KG1 (cell line): Measurements from ENCODE around the gene EFHC1.
"Not testable (repeated sequence)": the region's sequence is repeated elsewhere in the genome, so short reads cannot be mapped to it uniquely, and the experiment has no call there.

Experiments used
- DNase-seq: peaks from one replicate; lab custom pipeline; 2025; lab: John Stamatoyannopoulos, UW

The EFHC1 gene

DNA sequence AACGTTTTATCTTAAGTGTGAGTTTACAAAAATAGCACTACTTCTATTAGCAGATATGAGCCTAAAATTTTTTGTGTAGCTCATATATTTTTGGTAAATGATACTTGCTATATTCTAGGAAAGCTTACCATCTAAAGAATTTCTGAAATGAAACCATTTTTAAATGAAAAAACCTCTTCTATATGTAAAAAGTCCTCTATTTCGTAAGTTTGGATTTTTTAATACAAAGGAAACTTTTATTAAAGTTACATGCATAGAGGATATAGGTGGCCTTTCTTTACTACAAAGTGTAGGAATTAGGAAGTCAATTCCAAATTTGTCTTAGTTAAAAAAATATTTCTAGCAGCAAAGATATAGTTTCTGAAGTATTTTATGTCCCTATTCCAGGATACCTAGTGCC is 18.8 kb downstream of the EFHC1 start:
- DNase-seq = no peak

GRCh38 chr6:52454556-52454955 is 34.4 kb downstream of the EFHC1 start:
- DNase-seq = no peak

GRCh38 chr6:52457096-52457495 is 37.0 kb downstream of the EFHC1 start:
- DNase-seq = no peak

- not testable (repeated sequence) for DNase-seq
Observed at GRCh38 chr6:52461194-52461593, 41.1 kb downstream of the EFHC1 start.

GRCh38 chr6:52474173-52474572 is 54.0 kb downstream of the EFHC1 start:
- DNase-seq = no peak

DNA sequence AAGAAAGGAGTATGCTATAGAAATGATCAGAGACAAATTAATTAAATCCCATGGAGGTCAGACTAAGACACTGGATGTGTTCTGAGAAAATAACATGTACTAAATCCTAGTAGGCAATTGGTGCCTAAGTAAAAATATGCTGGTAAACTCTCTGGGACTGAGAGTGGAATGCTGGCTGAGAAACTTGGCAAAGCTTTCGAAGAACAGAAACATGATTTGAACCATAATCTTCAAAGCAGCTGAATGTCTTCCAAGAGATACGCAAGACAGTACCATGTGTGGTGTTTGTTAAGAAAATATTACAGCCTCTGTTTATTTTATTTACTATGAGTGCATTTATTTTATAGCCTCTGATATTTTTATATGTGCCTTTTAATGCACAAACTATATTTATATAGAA is 55.2 kb downstream of the EFHC1 start:
- DNase-seq = no peak

GRCh38 chr6:52482903-52483670 is 62.9 kb downstream of the EFHC1 start:
- no peak for DNase-seq

- DNase-seq = no peak
Observed at GRCh38 chr6:52483671-52484003, 63.5 kb downstream of the EFHC1 start.

GRCh38 chr6:52489881-52490280 is 69.7 kb downstream of the EFHC1 start:
- DNase-seq = no peak

GRCh38 chr6:52491203-52492069 is 71.3 kb downstream of the EFHC1 start:
- no peak for DNase-seq

DNA sequence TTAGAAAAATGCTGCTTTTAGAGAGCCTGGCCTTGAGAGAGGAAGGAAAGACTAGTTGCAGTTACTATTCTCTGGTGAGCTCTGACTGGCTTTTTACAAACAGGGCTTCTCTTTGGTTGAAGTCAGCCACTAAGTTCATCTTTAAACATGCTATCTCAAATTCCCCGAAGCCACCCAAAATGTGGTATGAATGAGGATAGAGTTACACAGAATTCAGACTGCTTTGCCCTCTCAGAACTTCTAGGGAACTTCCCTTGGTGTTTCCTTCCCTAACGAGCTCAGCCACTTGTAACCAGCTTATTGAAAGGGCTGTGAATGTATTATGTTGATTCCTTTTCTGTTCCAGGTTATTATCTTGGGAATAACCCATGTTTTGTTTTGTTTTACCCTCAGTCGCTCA is 73.5 kb downstream of the EFHC1 start:
- DNase-seq = no peak

- no peak for DNase-seq
Observed at GRCh38 chr6:52494298-52495072, 74.3 kb downstream of the EFHC1 start.

DNA sequence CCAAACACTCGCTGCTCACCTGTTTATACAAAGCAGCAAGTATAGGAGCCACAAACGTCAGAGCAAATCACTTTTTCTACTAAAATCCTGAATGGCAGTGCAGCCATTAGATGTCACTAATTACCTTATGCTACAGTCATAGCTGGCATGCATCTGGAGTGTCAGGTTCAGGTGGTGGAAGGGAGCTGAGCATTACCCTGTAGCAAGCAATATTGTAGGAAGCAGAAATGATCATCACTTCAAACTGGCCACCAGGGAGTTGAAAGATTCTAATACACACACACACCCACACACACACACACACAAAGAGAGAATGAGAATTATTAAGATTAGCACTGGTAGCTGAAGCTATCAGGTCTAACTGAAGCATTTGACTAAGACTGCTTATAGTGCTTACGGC is 75.8 kb downstream of the EFHC1 start:
- DNase-seq = no peak

DNA sequence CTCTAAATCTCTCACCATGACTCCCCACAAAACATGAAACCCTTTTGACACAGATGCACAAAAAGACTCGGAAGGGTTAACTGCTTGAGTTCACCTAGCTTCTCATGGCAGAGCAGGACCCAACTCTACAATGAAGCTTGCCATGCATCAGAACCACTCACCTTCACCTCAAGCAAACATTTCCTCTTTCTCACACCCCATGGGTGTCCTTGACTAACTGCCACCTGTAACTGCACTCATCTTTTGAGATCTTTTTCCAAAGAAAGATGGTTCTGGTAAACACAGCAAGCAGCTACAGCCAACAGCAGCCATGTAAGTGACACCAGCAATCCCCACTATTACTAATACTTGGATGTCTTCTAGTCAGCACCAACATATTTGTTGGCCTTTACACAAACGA is 76.5 kb downstream of the EFHC1 start:
- no peak for DNase-seq

- DNase-seq = no peak
Observed at GRCh38 chr6:52497652-52498408, 77.7 kb downstream of the EFHC1 start.

- DNase-seq = no peak
Observed at GRCh38 chr6:52498538-52499017, 78.4 kb downstream of the EFHC1 start.

- DNase-seq = no peak
Observed at GRCh38 chr6:52499026-52499425, 78.9 kb downstream of the EFHC1 start.

- no peak for DNase-seq
Observed at GRCh38 chr6:52499681-52500236, 79.6 kb downstream of the EFHC1 start.

- DNase-seq = no peak
Observed at GRCh38 chr6:52500238-52501129, 80.3 kb downstream of the EFHC1 start.

GRCh38 chr6:52502306-52503029 is 82.3 kb downstream of the EFHC1 start:
- DNase-seq = no peak
